ENCODE results near the gene TSHZ2.
"Not testable (repeated sequence)": the region's sequence is repeated elsewhere in the genome, so short reads cannot be mapped to it uniquely, and the experiment has no call there.

TSHZ2 gene

DNA sequence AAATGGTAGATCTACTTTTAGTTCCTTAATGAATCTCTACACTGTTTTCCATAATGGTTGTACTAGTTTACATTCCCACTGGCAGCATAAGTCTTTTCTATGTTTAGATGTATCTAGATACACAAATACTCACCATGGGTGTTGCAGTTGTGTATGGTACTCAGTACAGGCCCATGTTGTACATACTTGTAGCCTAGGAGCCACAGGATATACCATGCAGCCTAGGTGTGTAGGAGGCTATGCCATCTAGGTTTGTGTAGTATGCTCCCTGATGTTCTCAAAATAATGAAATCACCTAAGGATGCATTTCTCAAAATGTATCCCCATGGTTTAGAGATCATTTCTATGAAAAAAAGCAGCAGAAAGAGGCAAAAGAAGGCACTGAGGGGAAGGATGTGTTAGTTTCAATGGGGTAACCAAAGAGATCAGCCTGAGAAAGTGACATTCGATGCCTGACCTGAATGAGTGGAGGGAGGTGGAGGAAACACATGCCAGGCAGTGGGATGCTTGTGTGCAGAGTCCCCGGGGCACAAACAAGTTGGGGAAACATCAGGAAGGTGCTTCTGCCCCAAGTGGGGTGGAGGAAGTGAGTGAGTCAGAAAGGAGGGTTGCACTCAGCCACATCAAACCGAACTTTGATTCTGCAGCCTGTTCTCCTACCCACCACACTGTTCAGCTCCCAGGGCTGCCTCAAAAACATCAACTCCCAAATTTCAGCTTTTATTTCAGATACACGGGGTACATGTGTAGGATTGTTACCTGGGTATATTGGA lies 430.3 kb downstream of the TSHZ2 start:
- no peak for DNase-seq

DNA sequence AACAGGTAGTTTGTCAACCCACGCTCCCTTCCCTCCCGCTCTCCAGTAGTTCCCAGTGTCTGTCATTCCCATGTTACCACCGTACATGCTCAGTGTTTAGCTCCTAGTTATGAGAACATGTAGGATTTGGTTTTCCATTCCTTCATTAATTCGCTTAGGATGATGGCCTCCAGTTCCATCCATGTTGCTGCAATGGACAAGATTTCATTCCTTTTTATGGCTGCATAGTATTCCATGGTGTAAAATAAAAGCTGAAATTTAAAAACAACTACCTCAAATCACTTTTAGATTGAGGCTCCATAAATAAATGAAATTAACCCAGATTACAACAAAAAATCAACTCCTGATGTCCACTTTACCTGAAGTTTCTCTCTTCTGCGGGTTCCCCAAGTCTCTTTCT lies 430.9 kb downstream of the TSHZ2 start:
- no peak for DNase-seq

DNA sequence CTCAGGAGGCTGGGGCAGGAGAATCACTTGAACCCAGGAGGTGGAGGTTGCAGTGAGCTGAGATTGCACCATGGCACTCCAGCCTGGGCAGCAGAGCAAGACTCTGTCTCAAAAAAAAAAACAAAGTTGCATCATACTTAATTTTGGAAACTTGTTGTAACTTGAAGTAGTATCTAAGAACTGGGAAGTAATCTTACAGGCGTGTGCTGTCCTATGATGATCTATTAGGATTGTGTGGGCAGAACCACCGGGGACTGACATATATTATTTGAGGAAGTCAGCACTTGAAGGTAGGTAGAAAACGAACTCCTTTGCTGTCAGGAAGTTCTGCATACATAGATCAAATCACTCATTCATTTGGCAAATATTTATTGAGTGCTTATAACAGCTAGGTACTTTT lies 433.0 kb downstream of the TSHZ2 start:
- no peak for DNase-seq

DNA sequence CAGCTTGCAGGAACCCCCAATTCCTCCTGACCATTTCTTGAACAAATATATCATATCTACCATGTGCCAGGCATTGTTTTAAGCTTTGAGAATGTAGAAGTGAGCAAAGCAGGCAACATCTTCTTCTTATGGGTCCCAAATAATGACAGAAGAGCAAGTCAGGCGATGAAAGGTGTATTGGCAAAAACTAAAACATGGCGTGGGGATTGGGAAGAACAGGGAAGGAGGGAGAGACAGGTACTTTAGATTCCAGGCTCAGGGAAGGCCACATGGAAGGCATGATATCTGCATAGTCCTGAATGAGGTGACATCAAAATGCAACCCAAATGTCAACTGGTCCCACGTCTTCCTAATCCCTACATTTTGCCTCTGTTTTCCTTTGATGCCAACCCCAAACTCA lies 434.4 kb downstream of the TSHZ2 start:
- no peak for DNase-seq

DNA sequence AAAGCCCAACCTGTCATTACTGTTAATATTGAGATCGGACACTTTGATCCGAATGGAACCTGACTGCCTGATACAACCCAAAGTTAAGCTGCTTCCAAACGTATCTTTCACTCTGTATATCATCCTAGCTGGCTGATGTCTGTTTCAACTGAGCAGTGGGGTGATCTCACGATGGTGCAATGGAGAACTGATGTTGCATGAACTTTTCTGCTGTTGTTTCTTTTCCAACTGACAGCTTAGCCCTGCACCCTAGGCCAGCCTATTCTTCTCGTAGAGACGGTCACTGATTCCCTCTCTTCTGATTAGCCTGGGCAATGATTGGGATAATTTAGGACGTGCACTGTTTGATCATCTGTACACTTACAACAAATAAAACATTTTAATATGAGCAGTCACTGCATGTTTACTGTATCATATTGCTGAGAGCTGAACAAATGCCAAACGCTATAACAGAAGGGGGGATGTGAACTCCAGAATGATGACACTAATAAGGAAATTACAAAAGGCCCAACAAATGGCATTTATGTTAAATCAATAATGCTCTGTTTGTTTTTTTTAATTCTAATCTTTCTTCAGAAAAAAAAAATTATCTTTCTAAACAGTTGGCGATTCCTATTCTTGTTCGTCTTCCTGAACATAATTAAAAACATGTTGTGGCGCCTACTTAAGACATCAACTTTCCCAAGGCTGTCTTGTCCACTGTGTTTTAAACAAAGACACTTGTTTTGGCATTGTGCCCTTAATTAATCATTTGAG lies 436.7 kb downstream of the TSHZ2 start:
- no peak for DNase-seq

DNA sequence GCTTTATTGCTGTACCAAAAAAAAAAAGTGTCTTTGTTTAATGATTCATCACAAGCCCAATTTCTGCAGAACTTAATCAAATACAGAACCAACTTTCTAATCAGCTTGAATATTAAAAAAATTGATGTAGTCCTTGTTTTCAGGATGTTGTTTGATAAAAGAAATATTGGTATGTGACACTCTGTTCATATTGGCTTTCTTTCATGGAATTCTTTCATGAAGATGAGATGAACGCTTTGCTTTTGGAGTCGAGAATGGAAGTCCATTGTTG lies 437.2 kb downstream of the TSHZ2 start:
- no peak for DNase-seq

DNA sequence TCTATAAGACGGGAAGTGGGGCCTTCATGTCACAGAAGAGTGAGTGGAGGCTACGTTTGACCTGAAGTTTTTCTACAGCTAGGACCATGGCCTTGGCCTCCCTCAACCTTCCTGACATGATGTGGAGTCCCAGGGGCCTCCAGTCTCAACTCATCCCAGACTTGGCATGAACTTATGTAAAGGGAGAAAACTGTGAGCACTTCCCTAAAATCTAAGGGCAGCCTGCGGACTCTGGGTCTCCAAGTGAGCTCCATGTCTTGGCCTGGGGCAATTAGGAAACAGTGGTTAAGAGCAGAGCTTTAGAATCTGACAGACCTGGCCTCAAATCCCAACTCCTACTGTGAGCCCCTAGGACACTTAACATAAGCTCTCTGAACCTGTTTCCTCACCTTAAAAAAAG lies 439.0 kb downstream of the TSHZ2 start:
- no peak for DNase-seq

DNA sequence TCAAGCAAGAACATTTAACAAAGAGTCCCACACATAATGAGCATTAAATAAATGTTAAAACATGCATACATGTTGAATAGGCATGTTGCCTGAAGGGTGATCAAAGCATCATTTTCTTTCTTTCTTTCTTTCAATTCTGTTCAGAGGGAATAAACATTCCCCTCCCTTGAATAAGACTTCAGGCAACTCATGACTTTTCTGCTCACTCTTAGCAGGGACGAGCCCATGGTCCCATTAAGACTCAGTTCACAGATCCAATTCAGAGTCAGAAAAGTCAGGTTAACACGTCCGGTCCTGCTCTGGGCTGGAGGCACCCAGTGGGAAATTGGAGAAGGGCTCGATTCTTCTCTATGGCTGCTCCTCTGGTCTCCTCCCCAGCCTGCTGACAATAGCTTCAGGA lies 439.7 kb downstream of the TSHZ2 start:
- no peak for DNase-seq

DNA sequence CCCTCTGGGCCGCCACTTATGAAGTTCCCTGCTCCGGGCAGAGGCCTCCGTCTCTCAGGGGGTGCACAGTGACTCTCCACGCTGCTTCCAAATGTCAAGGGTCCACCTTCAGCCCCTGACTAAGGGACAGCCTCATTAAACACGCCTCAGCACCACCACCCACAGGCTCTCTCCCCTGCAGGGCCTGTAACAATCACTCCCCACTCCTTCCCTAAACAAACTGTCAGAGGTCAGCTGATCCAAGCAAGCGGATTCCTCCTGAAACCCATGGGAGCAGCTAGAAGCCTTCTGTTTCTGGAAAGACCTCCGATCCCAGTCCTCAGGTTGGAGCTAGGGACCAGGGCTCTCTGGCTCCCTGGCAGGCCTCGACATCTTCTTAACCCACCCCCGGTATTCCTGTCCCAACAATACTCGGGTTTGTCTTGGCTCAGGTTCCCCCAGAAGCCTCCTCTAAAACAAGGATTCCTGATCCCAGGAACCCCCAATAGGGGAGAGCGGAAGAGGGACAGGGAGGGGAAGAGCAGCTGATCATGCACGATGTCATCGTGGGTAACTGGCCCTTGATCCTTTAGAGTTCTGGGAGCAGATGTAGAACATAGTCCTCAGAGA lies 440.5 kb downstream of the TSHZ2 start:
- DNase-seq, result no peak

DNA sequence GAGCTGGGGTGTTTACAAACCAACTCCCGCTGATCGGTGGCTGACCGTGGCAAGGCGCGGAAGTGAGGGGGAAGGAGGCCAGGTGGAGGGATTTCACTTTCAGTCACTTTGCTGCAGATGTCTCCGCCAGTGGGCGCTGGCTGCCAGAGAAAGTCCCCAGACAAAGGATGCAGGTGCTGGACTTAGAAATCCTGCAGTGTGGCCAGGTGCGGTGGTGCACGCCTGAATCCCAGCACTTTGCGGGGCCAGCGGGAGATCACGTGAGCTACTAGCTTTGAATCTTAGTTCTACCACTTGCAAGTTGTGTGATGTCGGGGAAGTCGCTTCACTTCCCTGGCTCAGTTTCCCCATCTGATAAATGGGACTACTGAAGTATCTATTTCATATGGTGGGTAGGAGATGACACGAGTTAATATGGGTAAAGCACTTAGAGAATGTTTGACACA lies 441.1 kb downstream of the TSHZ2 start:
- peak; percentile 79 for DNase-seq

DNA sequence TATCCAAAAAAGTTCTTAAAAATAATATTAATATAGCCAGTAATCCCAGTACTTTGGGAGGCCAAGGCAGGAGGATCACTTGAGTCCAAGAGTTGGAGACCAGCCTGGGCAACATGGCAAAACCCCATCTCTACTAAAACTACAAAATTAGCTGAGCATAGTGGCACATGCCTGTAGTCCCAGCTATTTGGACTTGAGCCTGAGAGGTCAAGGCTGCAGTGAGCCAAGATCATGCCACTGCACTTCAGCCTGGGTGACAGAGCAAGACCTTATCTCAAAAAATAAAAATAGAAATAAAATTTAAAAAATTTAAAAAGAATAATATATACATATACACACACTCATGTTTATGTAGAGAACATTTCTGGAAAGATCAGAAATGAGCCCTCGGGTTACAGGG lies 441.7 kb downstream of the TSHZ2 start:
- DNase-seq, result not testable (repeated sequence)

DNA sequence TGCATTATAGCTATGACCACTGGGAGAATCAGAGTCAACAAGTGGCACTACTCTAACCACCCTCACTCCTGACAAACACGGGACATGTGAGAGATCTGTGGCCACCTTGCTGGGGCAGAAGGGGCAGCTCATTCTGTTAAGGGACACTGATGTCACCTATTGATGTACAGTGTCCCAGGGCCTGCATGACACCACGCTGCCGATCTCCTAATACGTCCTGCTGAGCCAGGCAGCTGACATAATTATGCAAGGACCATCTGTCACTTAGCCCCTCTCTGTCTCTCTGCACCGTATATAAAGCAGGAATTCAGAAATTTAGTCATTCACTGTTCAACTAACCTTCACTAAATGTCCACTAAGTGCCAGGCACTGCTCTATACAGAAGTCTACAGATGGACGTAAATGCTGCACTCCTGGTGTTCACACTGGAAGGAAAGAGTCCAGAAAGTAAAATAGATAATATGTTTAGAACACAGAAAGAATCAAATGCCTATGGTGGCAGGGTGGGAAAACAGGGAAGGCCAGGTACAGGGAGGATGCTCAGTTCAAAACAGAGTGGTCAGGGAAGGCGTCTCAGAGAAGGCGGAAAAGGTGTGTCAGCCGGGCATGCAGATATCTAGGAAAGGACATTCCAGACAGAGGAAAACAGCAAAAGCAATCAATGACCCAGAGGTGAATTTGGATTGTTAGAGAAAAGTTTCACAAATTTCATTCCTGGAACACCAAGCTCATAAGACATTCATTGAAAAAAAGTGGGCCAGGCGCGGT lies 447.7 kb downstream of the TSHZ2 start:
- no peak for DNase-seq

DNA sequence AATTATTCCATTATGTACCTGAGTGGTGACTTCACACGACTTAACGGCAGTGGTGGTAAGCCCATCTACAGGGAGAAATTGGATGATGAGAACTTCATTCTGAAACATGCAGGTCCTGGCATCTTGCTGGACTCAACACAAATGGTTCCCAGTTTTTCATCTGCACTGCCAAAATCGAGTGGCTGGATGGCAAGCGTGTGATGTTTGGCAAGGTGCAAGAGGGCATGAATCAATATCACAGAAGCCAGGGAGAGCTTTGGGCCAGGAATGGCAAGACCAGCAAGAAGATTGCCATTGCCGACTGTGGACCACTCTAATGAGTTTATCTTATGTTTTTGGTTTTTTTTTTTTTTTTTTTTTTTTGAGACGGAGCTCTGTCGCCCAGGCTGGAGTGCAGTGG lies 449.2 kb downstream of the TSHZ2 start:
- DNase-seq, result no peak

DNA sequence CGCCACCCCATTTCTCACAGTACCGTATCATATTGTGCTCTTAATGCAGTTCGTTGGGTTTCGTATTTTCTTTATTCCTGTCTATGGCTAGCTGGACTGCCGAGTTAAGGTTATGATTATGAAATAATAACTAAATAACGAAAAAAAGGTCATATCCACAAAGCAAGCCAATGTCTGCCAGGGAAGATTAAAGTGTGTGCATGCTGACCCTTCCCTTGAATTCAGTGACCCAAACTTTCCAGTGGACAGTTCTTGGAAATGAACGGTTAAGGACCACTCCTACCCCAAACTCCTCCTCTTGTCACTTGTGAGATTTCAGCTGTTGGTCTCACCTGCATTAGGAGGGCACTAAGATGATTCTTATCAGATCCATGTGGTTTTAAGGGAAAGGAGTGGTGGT lies 449.9 kb downstream of the TSHZ2 start:
- no peak for DNase-seq

DNA sequence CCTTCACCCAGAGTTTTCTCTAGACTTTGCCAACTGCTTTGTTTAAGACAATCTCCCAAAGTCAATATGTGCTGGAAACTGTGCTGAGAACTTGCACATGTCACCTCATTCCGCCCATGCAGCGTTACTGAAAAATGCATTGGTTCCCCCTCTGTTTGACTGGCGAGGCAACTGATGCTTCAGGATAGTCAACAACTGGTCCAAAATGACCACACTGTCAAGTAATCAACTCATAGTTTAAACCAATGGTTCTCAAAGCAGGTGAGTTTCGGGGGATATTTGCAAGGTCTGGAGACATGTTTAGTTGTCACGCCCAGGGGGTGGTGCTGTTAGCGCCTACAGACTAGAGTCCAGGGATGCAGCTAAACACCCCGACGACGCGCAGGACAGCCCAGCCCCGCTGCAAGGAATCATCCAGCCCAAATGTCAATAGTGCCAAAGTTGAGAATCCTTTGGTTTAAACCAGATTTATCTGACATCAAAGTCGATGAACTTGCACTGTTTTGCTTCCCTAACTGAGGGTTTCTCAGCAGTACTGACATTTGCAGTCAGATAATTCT lies 451.5 kb downstream of the TSHZ2 start:
- DNase-seq, result no peak

DNA sequence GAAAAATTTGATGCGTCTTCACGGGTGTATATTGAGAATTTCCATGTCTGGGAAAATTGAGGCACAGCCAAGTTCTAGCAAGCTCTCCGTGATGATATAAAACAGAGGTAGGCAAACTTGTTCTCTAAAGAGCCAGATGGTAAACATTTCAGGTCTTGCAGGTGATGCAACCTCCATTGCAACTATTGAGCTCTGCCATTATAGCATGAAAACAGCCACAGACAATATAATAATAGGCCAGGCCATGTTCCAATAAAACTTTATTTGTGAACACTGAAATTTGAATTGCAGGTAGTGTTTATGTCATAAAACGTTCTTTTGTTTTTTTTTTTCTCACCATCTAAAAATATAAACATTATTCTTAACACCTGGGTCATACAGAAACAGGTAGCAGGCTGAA lies 453.3 kb downstream of the TSHZ2 start:
- DNase-seq, result no peak

DNA sequence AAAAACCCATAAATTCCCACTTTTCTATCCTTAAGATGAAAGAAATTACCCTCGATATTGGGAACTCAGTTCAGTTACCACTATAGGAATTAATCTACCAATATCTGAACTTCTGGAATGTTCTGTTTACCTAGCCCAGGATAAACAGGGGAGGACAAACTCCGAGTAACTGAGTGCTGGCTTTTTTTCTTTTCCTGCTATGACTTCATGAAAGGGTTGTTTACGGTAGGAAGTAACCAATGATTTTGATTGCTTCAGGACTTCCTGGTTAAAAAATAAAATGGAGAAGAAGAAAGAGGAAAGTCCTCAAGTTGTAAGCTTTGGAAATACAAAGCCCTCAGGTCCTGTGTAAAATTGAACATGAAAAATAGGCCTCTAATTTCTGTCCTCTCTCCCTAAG lies 453.8 kb downstream of the TSHZ2 start:
- no peak for DNase-seq

DNA sequence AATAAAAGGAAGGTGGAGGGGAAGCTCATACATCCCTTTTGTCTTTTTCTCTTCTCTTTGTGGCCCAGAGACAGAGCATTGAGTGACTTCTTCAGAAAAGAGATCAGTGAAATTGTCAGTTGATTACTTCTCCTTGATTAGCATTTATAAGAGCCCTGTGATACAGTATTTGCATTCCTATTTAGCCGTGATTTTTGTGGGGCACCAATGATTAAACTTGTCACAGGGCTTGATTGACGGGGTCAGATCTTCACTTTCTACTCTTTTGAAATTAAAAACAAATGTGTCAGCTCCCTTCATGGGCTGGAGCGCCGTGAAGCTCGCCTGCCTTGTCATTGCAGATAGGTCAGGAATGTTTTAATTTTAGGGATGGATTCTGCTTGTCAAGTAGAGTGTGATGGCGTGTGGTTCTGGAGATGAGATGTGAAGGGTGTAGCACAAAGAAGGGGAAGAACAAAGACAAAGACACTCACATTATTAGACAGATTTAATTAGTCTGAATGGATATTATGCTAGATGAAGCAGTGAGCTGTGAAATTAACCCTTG lies 454.7 kb downstream of the TSHZ2 start:
- no peak for DNase-seq

DNA sequence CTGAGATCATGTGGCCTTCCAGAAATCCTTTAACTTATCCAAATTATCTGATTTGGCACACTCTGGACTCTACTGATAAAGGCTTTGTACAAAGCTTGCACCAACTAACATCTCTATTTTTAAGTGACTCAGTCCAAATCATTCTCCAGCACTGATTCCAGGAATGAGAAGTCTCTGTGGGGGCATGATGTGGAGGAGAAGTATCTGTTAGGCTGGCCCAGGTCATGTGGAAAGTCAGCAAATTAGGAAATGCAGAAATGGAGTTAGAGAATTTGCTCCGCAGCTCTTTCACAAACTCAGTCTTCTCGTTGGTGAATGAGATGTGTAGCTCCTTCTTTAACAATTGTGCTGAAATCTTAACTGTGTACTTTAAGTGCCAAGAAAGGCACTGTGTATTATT lies 455.8 kb downstream of the TSHZ2 start:
- DNase-seq, result no peak

DNA sequence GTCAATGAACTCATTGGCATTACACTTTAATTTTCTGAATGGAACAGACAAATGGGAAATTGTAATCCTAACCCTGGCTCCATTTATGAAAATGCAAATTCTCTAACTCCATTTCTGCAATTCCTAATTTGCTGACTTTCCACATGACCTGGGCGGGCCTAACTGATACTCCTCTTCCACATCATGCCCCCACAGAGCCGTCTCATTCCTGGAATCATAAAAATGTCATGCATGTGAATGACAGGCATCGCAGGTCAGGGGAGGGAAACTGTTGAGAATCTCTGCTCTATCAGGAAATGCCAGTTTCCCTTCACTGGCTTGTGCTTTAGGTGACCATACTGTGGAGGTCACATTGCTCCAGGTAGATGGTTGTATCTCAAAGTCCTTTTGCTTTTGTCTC lies 456.4 kb downstream of the TSHZ2 start:
- DNase-seq, result no peak

DNA sequence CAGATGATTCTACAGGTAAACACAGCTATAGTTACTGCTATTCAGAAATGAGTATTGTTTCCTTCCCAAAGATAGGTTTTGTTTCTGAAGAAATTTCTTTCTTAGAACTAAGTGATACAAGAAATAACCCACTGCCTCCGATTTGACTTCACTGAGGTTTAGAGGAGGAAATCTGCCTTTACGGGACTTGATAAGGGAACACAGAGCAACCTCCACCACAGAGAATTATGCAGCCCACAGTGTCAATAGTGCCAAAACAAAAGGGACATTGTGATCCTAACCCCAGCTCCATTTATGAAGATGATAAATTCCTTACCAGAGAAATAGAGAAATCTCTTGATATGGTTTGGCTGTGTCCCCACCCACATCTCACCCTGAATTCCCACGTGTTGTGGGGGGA lies 456.8 kb downstream of the TSHZ2 start:
- DNase-seq, result no peak

DNA sequence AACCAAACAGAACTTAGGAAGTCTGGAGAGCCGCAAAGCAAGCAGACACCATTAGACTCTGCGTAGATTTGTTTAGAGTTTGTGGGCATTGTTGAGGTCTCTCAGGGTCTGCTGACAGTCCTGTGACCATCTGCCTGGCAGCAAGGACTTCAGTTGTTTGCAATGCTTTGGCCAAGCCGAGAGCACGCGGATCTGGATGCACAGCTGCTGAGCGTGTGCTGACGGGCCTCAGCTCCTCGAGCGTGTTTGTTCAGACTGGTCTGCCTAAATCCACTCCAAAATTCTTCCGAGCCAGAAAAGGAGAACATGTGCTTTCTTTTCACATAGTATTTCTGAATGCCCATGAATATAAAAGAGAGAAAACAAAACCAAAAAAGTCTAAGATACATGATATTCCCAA lies 462.5 kb downstream of the TSHZ2 start:
- DNase-seq, result no peak

DNA sequence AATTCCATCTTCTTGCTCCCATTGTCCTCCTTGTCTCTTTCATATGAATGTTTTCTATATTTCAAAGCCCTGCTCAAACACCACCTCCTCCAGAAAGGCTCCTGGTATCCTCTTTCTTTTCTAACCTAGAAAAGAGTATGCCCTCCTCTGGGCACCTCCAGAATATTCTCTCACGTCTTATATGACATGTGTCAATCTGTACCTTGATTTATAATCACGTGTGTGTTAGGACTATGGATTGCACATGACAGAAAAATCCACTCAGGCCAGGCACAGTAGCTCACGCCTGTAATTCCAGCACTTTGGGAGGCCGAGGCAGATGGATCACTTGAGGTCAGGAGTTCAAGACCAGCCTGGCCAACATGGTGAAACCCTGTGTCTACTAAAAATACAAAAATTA lies 464.8 kb downstream of the TSHZ2 start:
- not testable (repeated sequence) for DNase-seq

Data from RPMI8226 (cell line).